GM04503 (cell line): ENCODE measurements around the gene SYNJ2.
"Not testable (repeated sequence)": the region's sequence is repeated elsewhere in the genome, so short reads cannot be mapped to it uniquely, and the experiment has no call there.

Source experiments
- DNase-seq: peaks from one replicate; pipeline ENCODE4 v3.0.0-alpha.2; 2012; ENCODE audit warnings: low read depth

The SYNJ2 gene

GRCh38 chr6:157981395-157982101, at the start of gene SYNJ2:
Gene SYNJ2, plus strand, starts transcription at chr6:157981863. Its CDS starts 99 bp downstream, at chr6:157981962.
- DNase-seq, result no peak

- no peak for DNase-seq
These were observed 45.9 kb upstream of the SYNJ2 start for GRCh38 chr6:157935786-157936185.

GRCh38 chr6:157937318-157937717, 44.3 kb upstream of the SYNJ2 start:
- no peak for DNase-seq

GRCh38 chr6:157937916-157938315, 43.7 kb upstream of the SYNJ2 start:
- no peak for DNase-seq

GRCh38 chr6:157940375-157941036, 41.2 kb upstream of the SYNJ2 start:
- not testable (repeated sequence) for DNase-seq

- DNase-seq, result no peak
These were observed 40.4 kb upstream of the SYNJ2 start for GRCh38 chr6:157941101-157941863.

GRCh38 chr6:157942351-157942750, 39.3 kb upstream of the SYNJ2 start:
- no peak for DNase-seq

- no peak for DNase-seq
These were observed 38.3 kb upstream of the SYNJ2 start for GRCh38 chr6:157943249-157943963.

GRCh38 chr6:157943964-157944283, 37.7 kb upstream of the SYNJ2 start:
- no peak for DNase-seq

- no peak for DNase-seq
These were observed 36.4 kb upstream of the SYNJ2 start for GRCh38 chr6:157944983-157945931.

- DNase-seq, result no peak
These were observed 35.5 kb upstream of the SYNJ2 start for GRCh38 chr6:157946053-157946617.

GRCh38 chr6:157946865-157947532, 34.7 kb upstream of the SYNJ2 start:
- DNase-seq, result no peak

GRCh38 chr6:157950899-157951298, 30.8 kb upstream of the SYNJ2 start:
- DNase-seq, result not testable (repeated sequence)

- DNase-seq, result no peak
These were observed 29.8 kb upstream of the SYNJ2 start for GRCh38 chr6:157951828-157952227.

GRCh38 chr6:157952861-157953351, 28.8 kb upstream of the SYNJ2 start:
- no peak for DNase-seq

- DNase-seq, result no peak
These were observed 28.0 kb upstream of the SYNJ2 start for GRCh38 chr6:157953580-157954091.

- no peak for DNase-seq
These were observed 27.2 kb upstream of the SYNJ2 start for GRCh38 chr6:157954150-157955117.

GRCh38 chr6:157955675-157956074, 26.0 kb upstream of the SYNJ2 start:
- no peak for DNase-seq
